IPS DF 19.7 (cell line): Measurements from ENCODE around the gene GMPPA.

ENCODE experiments used
- DNase-seq: peaks from one replicate; pipeline ENCODE4 v3.0.0-alpha.2; 2013; ENCODE audit warnings: low read depth, low spot score

Gene GMPPA

DNA sequence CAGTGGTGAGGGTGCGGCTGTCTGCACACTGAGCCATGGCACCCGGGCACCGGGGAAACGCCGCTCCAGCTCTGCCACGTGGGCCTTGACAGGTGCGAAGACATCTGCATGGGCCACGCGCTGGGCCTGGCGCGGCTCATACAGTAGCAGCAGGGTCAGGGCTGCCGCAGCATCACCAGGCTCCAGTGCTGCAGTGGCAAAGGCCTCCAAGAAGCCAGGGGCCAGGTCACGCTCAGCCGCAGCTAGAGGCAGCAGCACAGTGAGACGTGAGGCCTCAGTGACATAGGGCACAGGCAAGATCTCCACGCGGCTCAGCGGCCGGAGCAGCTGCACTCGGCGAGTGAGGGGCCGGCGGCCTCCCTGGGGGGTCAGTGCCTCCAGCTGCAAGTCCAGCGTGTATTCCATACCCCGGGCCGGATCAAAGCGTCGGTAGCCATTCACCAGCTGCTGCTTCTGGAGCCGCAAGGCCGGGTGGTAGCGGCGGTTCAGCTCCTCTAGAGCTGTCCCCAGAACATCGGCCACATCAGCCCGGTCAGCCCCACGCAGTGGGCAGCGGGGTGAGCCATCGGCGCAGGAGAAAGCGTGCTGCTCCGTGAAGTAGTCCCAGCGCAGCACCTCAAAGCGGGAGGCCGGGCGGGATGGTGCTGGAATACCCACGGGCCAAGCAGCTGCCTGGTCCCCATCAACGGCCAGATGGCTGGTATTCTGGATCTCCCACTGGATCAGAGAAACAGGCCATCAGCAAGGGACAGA, 41.4 kb downstream of the GMPPA start:
- no peak for DNase-seq

DNA sequence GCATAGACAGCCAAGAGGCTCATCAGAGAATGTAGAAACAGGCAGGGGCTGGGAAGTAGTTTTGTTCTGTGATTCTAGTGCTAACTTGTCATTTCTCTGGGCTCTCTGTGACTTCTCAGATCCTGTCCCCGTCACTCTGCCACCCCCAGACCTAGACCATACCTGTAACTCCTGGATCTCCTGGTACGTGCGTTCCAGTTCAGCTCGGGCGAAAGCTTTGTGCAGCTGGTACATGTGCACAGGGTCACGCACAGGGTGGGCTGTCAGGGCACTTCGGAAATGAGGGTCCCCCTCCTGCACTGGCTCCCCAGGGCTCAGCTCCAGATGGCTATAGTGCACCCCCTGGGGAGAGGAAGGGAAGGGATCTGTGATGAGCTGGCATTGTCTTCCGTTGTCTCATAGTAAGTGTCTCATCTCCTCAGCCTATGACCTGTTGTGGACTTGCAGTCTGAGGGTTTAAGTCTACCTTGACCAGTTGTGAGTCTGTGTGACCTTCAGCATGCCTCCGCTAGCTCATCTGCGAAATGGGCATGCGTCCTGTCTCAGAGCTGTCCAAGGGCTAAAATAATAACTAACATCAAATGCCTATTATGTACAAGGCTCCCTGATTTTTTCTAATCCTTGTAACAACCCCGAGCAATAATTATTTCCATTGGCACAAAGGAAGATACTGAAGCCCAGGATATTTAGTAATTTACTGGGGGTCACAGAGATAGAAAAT, 42.3 kb downstream of the GMPPA start:
- no peak for DNase-seq

DNA sequence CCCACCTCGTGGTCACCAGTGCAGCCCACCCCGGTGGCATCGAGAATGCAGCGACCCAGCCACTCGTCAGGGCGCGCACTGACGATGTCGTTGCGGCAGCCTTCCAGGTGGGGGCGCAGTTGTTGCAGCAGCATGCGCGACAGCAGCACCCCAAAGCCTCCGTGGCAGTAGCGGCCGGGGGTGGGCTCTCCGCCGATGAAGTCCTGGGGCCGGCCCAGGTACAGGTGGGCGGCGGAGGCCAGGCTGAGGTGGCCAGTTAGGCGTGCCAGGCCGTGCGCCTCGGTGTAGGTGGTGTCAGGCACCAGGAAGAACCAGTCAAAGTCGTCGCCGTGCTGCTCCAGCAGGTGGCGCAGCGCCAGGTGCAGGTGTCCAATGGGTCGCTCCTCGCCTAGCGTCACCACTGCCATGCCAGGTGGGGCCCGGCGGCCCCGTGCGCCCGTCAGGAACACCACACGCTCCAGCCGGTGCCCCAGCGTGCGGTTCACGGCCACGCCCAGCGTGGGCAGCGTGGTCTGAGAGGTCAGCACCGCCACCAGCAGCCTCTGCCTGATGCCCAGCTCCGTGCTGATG, 43.0 kb downstream of the GMPPA start:
- no peak for DNase-seq

DNA sequence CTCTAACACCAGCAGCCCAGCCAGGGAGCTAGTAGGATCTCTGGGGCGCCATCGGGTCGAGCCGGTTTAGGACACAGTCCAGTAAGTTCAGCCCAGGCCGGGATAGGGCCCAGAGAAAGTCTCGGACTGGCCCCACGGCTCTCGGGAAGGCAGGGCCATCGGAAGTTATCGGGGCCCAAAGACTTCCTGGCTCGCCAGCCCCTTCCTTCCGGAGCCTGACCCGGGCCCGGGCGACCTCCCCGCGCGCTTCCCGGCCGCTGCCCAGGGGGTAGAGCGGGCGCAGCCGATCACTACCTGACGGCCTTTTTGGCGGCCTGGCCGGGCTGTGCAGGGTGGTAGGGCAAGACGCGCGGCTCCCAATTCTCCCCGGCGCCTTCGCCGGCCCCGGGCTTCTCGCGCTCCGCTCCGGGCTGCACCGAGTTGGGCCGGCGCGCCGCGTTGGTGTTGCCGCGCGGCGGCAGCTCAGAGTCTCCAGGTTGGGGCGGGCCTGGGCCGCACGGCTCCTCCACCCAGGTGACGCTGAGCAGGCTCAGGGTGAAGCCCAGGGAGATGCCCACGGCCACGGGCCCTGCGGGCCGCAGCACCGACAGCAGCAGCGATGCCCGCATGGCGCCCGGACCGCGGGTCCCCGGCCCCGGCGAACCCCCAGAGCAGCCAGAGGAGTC, 44.4 kb downstream of the GMPPA start:
- DNase-seq = no peak

- DNase-seq = peak; percentile 93
Observed at GRCh38 chr2:219543596-219544358, 45.1 kb downstream of the GMPPA start, which contains the start of the genes CHPF and TMEM198. Gene CHPF (minus strand): TSS chr2:219543809. CDS start chr2:219543538, 271 bp downstream. Gene TMEM198 (plus strand): TSS chr2:219544028. CDS start chr2:219544728, 700 bp downstream.

DNA sequence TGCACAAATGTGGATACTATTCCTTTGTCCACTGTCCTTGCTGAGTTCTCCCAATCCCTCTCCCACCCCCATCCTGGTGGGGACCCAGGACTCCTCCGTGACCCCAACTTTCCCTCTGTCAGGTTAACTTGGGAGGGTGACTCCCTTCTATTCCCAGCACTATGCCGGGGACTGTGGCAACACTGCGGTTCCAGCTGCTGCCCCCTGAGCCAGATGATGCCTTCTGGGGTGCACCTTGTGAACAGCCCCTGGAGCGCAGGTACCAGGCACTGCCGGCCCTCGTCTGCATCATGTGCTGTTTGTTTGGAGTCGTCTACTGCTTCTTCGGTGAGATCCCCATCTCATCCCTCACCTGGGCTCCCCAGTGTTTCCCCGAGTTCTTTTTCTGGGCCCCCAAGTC, 45.9 kb downstream of the GMPPA start:
- no peak for DNase-seq

DNA sequence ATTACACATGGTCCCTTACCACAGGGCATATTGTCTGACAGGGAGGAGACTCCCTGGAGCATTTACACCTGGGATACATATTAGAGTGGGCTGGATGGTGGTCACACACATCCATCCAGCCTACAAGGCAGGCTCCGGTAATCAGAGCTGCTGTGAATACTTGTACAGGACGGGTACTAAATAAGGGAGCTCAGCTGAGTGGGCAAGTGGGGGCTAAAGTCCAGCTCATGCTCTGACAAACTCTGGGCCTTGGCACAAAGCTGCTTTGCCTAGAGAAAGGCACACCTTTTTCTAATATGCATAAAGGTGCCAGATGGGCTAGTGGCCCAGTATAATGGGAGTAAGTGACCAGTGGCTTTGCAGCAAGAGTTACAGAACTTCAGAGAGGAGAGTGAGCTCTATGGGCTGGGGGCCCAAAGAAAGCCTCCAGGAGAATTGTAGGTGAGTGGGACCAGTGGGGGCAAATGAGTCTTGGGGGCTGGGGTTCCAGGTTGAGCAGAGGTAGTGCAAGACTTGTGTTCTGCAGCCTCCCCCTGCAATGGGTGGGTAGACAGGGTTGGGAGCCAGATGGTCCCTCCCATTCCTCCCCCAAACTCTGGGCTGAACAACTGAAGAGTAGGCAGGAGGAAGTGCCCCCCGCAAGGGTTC, 46.7 kb downstream of the GMPPA start:
- no peak for DNase-seq

GRCh38 chr2:219545943-219546352, 47.3 kb downstream of the GMPPA start:
- DNase-seq = no peak

GRCh38 chr2:219547621-219548020, 48.9 kb downstream of the GMPPA start:
- no peak for DNase-seq

DNA sequence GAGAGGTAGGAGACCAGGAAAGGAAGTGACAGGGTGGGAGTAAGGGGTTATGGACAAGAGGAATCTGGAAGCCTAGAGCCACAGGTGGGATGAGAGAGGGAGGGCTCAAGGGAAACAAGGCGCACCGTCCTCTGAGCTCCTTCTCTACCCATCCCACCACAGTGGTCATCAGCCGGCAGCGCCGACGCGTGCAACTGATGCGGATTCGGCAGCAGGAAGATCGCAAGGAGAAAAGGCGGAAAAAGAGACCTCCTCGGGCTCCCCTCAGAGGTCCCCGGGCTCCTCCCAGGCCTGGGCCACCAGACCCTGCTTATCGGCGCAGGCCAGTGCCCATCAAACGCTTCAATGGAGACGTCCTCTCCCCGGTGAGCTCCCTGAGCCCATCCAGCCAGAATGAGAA, 50.3 kb downstream of the GMPPA start:
- no peak for DNase-seq

GRCh38 chr2:219549619-219550018, 50.9 kb downstream of the GMPPA start:
- no peak for DNase-seq

- DNase-seq = no peak
Observed at GRCh38 chr2:219551441-219552381, 53.0 kb downstream of the GMPPA start.

DNA sequence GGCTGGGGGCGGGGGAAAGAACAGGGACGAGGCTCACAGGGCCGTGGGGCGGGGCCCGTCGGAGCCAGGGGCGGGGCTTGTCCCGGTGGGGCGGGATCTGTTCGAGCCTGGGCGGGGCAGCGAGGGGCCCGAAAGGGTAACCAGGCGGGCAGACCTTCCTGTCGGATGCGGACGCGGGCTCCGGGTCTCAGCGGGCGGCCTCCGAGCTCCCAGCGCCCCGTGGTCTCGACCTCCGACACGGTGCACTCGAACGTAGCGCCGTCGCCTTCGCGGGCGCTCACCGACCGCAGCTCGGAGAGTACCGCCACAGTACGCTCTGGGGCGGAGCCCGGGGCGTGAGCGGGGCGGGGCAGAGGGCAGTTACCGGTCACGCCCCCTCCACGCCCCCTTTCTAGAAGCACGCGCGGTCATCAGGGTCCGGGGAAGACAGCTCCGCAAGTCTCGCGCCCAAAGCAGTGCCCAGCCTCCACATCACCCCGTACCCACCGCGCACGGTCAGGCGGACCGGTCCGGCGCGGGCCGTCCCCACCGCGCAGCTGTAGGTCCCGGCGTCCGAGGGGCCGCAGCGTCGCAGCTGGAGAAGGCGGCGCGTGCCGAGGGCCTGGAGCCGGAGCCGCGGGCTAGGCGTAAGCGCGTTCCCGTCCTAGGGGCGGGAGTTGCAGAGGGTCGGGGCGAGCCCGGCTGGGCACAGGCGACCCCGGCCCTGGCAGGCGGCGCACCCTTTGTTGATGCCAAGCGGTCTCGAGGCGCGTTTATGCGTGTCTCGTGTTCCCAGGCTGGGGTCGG, 53.9 kb downstream of the GMPPA start:
- DNase-seq = no peak

GRCh38 chr2:219553168-219553417, 54.4 kb downstream of the GMPPA start:
- no peak for DNase-seq

DNA sequence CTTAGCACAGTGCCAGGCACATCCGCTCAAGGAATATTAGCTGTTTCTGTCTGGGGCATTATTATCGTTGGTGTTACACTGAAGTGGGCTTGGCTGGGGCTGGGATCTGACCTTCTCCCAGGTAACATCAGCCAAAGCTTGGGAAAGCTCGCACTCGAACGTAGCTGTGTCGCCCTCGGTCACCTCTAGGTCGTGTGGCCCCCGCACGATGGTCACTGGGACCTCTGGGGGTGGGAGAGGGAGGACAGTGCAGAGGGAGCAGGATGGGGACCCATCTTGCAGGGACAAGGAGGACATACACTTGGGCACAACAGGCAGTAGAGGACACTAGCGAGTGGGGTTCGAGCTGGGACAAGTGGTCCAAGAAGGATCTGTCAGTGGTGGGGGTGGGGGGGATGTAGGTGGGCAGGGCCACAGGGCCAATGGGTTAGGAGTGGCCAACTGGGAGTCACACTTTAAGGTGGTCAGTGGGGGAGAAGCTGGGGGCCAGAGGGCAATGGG, 54.8 kb downstream of the GMPPA start:
- no peak for DNase-seq

GRCh38 chr2:219554350-219554749, 55.7 kb downstream of the GMPPA start:
- DNase-seq = no peak

- no peak for DNase-seq
Observed at GRCh38 chr2:219555956-219556355, 57.3 kb downstream of the GMPPA start.

DNA sequence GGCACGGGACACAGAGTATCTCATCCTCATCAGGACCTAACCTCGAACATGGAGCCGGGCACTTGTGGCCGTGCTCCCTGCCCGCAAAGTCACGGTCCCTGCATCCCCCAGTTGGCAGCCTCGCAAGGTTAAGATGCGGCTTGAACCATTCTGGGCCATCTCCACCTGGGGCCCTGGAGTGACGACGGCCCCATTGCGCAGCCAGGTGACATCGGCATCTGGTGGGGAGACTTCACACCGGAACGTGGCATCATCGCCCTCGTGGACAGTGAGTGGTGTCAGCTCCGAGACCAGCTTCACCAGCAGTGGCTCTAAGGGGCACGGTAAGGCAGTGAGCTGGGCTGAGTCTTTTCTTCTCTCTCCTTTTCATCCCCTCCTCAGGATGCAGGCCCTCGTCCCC, 57.7 kb downstream of the GMPPA start:
- no peak for DNase-seq
